NCI-H510A treated with DMSO at 0.1 percent for 48 hours (cell line): ENCODE measurements around the gene PAX8.
A peak's percentile ranks its signal among the peaks of the same experiment; 100 is the strongest.

ENCODE experiments used
- DNase-seq: peaks from one replicate; lab custom pipeline; 2025; lab: John Stamatoyannopoulos, UW

PAX8 gene

DNA sequence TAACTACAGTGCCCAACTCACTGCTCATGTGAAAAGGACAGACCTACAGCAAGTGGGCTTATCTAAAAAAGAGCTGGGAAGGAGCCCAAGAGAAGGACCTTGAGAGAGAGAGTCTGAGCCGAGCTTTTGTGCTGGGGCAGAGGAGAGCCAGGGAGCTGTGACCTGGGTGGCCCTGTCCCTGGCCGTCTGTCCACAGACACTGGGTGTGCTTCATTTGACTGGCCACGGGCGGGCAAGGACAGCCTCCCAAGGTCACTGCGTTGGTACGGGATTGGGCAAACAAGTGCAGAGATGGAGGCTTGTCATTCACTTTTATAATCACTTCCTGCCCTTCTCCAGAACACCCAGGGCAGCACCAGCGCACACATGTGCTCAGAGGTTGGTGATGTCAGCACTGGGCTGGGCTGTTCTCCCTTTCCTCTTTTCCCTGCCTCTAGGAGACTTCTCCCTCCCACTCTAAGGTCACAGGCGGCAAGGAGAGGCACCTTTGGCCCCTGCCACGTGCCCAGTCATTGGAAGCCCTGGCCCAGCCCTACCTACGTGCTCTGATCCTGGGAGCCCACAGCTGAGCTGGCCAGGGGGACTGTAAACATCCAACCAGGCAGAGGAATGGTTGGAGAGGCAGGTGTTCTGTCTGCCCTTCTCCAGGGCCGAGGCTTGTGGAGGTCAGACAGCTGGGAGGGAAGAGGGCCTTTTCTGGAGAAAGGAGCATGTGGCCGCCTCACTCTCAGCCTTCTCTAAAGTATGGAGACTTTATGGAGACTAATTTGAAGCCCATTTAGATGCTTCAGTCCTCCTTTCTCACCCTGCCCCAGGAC lies 111.4 kb downstream of the PAX8 start:
- DNase-seq, result peak; percentile 85

DNA sequence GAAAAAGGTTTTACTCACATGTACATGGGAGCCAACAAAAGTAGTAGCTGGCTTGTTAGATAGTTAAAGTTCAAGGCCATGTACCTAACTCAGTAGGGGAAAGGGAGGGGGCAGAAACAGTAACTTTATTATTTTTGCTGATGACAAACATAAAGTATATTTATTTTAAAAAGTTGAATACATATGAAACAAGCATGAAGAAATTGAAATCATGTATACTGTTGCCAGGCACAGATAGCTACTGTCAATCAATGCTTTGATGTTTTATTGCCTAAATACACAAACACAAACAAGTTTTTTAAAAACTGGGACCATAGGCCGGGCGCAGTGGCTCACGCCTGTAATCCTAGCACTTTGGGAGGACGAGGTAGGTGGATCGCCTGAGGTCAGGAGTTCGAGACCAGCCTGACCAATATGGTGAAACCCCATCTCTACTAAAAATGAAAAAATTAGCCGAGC lies 112.5 kb downstream of the PAX8 start:
- DNase-seq, result no peak
